NT2/D1 (cell line): Measurements from ENCODE around the gene BORCS6.

Experiments
- YY1 ChIP-seq: IDR thresholded peaks from 2 replicates; pipeline ENCODE4 v1.6.1; 2011; ENCODE audit not compliant: insufficient read length, insufficient read depth
- ZNF274 ChIP-seq: IDR thresholded peaks from 2 replicates; pipeline ENCODE4 v1.6.1; 2011; ENCODE audit warnings: mild to moderate bottlenecking, low read depth, low read length

DNA sequence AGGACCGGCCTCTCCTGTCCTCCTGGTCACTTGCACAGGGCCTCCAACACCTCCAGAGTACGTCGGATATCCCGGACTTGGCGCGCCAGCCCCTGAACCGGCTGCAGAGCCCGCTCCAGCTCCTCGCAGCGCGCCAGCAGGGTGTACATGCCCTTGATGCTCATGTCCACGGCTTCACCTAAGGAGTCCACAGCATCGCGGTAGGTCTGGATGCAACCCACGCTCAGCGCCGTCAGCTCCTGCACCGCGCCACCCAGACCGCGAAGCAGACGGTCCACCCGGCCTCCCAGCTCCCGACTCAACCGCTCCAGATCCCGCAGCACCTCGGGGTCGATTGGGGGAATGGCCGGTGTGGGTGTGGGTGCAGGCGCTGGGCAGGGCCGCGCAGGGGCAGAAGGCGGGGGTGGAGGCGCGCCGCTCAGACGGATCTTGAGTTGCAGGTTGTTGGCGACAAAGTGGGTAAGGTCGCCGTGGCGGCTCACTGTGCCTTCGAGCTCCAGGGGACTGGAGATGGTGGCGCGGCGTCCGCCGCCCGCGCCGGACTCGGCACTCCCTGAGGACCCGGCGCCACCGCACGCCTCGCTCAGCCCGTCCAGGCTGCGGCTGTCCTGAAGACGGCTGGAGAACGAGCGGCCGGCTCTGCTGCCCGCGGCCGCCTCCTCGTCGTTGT lies 804 bp downstream of the BORCS6 start:
- no peak for TF ChIP-seq ZNF274
- no peak for TF ChIP-seq YY1
